Measurements from ENCODE around the gene UBAC2.
A peak's percentile ranks its signal among the peaks of the same experiment; 100 is the strongest.

Gene UBAC2, protein sequence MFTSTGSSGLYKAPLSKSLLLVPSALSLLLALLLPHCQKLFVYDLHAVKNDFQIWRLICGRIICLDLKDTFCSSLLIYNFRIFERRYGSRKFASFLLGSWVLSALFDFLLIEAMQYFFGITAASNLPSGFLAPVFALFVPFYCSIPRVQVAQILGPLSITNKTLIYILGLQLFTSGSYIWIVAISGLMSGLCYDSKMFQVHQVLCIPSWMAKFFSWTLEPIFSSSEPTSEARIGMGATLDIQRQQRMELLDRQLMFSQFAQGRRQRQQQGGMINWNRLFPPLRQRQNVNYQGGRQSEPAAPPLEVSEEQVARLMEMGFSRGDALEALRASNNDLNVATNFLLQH

DNA sequence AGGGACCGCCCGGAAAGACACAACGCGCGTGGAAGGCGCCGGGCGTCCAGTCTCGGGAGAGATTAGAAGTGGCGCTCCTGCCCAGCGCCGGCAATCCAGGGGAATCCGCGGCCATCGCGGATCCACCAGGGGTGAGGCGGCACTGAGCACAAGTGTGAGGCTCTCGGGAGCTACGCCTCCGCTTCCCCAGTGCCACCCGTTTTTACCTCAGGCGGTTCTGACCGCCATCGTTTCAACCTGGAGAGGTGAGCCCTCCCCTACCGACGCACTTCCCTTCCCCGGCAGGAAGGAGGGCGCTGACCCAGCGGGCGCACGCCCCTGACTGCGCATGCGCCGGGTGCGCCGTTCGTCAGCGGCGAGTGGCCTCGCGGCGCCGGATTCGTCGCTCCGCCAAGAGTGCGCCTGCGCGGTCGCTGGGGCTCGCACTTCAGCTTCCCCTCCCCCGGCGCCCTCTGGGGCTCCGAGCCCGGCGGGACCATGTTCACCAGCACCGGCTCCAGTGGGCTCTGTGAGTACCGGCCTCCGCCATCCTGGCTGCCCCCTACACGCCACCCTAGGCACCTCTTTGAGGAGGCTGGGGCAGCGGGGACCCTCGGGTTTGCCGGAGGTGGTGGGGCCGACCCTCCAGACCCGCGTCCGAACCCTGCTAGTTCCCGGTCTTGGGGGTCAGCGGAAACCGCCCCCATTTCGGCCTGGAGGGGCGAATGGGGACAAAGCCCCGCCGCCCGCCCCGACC, at the start of gene UBAC2:
Gene UBAC2, plus strand, starts transcription at position 423 of the 736 bp plus-strand sequence. Its CDS starts 55 bp downstream, at position 478.
- DNase-seq = peak; percentile 91

DNA sequence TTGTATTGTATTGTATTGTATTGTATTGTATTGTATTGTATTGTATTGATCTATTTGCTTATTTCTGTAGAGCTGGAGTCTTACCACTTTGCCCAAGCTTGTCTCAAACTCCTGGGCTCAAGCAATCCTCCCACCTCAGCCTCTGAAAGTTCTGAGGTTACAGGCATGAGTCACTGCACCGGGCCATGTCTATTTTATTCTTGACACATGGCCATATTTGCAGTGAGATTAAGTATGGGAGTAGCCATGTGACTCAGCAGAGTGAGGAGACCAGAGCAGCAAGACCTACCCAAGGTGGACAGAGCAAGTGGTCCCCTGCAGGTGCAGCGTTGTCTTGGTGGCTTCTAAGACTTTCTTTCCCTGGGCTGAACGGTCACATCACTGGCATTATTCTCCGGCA, 49.1 kb upstream of the UBAC2 start:
- DNase-seq = no peak

DNA sequence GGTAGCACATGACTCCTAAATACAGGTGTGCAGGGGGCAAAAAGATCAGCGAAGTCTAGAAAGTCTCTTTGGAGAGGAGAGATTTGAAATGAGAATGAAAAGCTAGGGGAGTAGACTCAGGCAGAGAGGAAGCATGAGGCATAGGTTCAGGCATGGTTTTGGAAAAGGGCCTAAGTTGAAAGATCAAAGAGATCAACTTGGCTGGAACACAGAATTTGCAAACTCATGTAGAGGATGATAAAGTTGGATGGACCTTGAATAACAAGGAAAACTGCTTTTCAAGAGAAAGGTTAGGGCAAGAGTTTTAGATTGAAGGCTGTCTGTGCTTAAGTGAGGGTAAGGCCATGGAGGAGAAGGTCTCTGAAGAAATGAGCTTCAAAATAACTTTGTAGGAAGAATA, 47.4 kb upstream of the UBAC2 start:
- DNase-seq = no peak

DNA sequence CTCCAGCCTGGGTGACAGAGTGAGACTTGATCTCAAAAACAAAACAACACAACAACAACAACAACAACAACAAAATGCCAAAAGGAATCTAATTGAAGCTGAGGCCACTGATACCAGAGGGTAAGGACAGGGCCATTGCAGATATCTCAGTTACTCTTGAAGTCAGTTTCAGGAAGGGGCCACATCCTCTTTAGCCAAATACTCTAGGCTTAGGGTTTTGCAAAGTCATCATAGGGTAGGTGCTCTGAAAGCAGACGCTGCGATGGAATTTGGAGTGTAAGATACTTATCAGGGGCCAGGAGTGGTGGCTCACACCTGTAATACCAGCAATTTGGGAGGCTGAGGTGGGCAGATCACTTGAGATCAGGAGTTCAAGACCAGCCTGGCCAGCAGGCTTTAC, 46.6 kb upstream of the UBAC2 start:
- no peak for DNase-seq

DNA sequence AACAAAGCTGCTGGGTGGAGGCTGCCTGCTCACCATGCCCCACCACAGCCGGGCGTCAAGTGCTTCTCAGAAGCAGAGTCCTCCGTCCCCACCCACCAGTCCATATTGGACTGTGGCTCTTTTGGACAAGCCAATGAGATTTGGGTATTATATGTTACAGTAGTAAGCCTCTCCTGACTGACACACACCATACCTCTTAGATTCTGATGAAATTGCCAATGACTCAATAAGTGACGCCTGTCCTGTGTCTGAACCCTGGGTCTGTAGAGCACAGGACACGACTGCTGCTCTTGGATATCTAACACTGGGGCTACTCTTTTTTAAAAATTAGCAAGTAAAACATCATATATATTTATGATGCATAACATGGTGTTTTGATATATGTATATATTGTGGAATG, 44.8 kb upstream of the UBAC2 start:
- no peak for DNase-seq

DNA sequence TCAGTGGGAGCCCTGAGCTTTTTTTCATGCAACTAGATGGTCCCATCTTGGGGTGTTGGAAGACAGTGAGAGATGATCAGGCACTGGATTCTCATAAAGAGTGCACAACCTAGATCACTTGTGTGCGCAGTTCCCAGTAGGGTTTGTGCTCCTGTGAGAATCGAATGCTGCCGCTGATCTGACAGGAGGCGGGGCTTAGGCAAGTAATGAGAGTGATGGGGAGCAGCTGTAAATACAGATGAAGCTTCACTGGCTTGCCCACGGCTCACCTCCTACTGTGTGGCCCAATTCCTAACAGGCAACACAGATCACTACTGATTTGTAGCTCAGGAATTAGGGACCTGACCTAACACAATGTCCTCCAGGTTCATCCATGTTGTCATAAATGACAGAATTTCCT, 43.6 kb upstream of the UBAC2 start:
- DNase-seq = no peak

DNA sequence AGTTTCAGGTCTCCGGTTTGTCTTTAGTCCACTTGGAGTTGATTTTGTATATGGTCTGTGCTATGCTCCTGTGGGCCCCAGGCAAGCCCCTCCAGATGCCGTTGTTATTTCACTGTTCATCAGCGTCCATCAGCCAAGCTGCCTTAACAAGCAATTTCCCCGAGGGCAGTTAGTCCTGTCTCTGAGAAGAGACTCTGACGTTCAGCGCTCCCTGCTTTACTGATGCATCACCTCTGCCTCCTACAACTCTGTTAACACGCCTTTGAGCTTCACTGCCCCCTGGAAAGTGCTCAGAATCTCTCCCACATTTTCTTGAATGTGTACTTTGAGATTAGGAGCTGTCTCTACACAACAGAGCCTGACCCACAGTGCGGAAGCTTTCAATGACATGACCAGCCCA, 41.8 kb upstream of the UBAC2 start:
- DNase-seq = no peak

DNA sequence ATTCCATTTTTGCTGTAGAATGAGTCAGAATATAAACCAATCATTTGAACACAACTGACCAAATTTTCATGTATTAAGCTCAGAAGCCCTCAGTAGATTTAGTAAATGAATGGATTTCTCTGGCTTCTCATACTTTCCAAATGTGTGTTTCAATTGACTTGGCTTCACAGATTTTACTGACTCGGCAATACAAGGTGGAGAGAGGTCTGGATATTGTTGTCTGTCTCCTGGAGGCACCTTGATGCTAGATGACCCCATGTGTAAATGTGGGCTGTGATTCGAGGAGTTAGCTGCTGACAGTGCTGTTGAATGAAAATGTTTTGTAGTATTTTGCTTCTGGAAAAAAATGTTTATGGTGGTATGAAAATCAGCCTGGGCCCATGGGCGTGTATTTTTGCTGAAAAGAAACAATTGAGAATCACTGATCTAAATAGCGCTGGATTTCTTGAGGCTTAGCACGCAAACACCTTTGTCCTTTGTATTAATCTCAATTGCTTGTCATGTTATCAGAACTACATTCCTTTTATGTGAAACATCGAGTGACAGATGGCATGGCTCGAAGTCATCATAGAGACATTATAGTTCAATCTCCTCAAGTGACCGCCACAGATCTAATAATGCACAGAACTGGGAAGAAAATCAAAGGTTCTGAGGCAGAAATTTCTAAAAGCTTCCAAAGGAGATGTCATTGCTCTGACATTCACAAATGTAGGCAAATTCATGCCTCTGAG, 41.2 kb upstream of the UBAC2 start:
- no peak for DNase-seq

DNA sequence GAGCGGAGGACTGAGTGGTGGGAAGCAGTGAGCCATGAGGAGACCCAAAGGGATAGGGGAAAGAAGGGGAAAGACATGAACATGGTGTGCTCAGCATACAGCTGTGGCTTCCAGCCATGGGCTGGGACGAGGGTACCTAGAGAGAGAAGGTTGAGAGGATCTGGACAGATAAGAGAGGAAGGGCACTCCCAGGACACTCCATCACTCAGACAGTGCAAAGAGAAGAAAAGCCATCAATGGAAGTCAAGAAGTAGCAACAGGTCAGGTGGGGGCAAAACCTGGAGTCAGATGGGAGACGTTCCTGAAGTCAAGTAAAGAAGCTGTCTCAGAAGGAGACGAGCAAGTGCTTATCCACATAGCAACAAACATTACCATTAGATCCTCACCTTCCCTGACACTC, 40.2 kb upstream of the UBAC2 start:
- no peak for DNase-seq

DNA sequence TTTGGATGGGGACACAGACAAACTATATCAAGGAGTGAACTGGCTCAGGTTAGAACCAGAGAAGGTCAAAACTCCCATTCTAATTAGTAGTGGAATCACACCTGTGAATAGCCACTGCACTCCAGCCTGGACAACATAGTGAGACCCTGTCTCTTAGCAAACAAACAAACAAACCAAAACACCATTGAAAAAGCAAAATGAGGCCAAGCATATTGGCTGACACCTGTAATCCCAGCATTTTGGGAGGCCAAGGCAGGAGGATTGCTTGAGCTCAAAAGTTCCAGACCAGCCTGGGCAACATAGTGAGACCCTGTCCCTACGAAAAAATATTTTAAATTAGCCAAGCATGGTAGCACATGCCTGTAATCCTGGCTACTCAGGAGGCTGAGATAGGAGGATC, 39.1 kb upstream of the UBAC2 start:
- DNase-seq = no peak

DNA sequence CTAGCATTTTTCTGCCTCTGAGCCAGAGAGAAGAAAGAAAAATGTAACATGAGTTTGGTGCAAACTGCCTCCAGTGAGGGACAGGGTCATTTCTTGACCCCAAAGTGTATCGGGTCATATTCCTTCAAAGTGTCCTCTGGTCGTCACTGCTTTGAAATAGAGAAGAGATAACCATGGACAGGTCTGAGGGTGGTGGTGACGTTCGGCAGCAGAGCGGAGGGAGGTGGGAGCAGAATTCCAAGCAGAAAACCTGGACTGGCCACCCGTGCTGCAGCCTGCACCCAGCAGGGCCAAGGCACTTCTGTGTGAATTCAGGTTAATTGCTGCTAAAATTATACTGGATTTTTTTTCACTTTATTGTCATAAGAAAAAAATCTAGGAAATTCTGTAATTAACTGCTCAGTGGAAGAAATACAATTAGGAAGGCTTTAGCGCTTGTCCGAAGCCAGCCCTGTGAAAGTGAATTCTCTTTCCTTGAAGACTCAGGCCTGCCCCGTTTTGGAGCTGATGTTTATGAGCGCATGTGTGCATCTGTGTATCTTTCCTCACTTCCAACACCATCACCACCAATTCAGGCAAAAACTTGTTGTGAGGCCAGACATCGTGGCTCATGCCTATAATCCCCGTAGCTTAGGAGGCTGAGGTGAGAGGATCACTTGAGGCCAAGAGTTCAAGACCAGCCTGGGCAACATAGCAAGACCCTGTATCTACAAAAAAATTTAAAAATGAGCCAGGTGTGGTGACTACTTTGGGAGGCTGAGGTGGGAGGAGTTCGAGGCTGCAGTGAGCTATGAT, 37.9 kb upstream of the UBAC2 start:
- DNase-seq = no peak

DNA sequence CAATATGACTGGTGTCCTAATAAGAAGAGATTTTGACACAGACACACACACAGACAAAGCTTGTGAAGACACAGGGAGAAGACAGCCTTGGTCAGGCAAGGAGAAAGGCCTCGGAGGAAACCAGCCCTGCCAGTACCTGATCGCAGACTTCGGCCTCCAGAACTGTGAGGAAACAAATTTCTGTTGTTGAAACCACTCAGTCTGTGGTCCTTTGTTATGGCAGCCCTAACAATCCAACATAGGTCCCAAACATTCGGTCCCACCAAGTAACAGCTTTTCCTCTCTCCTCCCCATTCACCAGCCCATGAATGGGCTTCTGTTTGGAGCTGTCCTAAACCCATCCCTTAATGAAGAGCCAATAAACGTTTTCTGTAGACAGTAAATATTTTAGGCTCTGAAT, 36.4 kb upstream of the UBAC2 start:
- DNase-seq = no peak

DNA sequence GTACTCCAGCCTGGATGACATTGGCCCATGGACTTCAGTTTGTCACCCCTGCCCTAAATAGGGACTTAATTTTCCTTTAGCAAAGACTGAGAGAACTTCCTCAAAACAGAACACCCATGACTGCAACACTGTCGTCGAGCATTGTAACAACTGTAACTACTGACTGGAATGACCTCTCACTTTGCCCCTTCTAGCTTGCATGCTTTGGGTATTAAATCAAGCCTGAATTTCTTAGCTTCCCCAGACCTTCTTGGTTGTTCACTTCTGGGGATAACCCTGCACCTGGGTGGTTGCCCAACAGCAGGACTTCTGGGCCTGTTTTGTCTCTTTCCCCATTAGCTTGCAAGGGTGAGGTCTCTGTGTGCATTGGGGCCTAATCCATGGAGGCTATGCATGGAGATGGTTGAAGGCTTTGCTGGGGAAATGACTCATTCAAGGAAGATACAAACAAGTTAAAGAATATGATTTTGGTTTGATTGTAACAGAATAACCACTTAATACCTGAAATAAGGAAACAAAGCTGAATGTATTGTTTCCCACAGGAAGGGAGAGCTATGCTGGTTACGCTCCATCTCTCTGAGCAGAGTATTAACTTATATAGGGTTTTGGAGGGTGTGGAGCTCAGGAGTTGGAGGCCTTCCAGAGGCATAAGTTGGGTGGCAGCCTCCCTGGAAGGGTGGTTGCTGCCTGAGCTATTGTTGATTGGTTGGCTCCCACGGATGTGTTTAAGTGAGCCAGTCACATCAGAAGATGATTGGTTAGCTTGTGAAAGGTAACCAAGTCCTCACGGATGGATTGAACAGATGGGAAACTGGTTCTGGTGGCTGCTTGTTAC, 34.7 kb upstream of the UBAC2 start:
- no peak for DNase-seq

DNA sequence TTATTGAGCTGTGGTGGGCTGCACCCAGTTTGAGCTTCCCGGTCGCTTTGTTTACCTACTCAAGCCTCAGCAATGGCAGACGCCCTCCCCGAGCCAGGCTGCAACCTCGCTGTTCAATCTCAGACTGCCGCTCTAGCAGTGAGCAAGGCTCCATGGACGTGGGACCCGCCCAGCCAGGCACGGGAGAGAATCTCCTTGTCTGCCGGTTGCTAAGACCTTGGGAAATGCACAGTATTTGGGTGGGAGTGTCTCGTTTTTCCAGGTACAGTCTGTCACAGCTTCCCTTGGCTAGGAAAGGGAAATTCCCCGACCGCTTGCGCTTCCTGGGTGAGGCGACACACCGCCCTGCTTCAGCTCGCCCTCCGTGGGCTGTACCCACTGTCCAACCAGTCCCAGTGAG, 27.7 kb upstream of the UBAC2 start:
- no peak for DNase-seq

DNA sequence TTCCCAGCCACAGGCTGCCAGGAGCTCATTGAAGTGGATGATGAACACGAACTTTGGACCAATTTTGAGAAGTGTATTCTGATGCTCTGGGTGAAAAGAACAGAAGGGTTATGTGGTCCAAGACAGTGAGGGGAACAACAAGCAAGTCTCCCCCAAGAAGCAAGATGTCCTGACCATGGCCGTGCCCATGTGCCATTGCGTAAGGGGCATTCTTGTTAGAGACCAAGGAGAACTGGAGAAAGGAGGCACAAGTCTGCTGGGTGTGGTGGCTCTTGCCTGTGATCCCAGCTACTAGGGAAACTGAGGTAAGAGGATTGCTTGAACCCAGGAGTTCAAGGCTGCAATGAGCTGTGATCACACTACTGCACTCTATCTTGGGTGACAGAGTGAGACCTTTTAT, 27.0 kb upstream of the UBAC2 start:
- DNase-seq = no peak

DNA sequence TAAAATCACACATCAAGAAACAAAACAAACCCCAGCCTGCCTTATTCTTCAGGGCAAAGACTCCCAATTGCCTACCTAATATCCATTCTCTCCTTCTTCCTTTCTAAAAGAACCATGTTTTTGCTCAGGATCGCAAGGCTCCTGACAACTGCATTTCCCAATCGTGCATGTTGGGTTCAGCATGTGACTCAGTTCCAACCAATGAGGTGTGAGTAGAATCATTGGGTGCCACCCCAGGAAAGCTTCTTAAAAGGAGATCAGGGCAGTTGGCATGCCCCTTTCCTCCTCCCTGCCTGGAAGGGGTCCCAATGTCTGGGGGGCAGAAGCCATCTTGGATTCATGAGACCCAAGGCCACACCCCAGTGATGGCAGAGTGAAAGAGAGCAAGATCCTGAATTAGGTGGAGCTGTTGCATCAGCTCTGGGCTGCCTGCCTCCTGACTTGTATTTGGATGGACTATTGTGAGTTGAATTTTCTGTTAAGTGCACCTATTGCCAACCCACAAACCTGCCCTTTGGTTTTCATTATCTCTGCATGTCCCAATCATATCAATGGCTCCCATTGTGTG, 26.0 kb upstream of the UBAC2 start:
- no peak for DNase-seq

DNA sequence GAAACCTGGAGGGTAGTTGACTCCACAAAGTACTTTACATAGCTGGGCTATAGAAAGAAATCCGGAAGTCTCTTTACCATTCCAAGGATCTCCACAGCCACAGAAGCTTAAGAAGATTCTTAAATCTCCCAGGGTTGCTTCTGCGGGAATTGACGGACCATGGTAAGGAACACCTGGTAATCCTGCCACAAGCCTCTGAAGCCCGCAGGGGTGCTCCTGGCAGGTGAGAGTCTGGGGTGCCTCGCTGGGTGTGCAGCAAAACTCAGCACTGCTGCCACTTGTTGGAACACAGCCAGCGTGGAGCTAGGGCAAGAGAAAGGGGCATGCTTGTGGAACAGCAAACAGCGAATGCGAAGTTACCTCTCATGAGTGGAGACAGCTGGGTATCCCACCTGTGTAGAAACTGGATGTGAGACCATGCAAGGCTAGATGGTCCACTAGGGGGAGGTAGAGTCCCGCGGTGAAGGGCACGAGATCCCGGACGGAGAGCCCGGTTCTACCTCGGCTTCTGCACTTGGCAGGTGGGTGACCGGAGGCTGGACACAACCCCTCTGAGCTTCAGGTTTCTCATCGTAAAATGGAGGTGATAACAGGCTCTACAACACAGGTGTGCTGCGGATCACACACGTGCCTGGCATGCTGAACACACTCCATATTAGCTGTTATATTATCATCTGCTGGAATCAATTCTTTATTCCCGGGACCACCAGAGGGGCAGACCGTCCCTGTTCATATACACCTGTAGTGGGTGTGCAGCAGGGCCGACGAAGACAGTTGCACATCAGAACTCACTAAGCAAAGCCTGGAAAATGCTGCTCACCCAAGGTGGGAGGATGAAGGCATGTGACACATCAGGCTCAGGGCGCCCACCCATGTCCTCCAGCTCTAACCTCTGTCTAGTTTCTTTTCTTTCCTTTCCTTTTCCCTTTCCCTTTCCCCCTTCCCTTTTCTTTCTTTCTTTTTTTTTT, 24.1 kb upstream of the UBAC2 start:
- peak; percentile 56 for DNase-seq

DNA sequence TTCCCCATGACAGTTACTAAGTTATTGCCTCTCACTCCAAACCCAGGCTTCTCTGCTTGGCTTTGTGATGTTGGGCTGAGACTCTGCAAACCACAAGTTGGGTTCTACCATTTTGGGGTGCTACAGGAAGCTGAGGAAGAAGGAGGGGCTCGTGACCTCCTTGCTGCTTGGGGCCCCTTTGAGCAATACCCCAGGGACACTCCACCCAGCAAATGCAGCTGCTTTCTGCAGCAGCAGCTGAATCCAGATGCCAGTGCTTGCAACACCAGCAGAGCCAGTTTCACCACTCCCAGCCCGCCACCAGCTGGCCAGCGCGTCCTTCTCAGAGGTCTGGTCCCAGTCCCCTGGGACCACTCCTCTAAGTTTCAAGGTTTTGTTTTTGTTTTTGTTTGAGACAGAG, 22.0 kb upstream of the UBAC2 start:
- DNase-seq = no peak

DNA sequence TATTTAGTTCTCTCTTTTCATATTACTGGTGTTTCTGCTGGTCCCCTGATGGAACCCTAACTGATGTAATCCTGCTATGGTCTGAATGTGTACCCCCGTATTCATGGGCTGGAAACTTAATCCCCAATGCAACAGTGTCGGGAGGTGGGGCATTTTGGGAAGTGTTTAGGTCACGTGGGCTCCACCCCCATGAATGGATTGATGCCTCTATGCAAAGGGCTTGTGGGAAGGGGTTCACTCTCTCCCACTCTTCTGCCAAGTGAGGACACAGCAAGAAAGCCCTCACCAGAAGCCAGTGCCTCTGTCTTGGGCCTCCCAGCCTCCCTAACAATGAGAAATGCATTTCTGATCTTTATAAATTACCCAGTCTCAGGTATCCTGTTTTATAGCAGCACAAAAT, 21.2 kb upstream of the UBAC2 start:
- DNase-seq = no peak

DNA sequence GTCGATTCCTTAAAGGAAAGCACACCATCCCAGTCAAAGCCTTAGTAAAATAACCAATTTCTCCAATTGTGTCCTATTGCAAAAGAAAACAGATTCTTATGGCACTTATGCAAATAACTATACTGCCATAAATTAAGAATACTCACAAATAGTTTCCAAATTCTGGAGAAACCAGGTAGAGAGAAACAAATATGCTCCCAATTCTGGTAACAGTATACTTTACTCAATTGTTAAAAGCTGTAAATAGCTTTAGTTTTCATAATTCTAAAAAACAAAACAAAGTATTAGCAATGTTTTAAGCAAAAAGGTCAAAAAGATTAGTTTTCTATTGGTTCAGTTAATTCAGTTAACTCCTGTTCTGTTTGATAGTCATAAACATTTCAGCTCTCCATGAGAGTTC, 18.2 kb upstream of the UBAC2 start:
- no peak for DNase-seq

DNA sequence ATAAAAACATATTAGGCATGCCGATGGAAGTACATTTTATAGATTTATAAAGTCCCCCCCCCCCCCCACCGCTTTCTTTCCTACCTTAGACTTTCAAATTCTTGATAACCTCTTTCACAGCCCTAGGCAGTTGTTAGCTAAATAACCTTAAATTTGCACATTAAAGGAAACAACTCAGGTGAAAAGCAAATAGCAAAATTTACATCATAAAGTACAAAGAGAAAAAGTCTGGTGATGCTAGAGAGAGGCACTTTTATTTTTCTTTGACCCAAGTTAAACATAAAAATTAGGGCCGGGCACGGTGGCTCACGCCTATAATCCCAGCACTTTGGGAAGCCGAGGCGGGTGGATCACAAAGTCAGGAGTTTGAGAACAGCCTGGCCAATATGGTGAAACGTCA, 15.0 kb upstream of the UBAC2 start:
- no peak for DNase-seq
